SK-N-SH (cell line): ENCODE results near the gene PORCN.

Experiments
- EZH2phosphoT487 ChIP-seq: fragments of 200-600 bp; sonication (generic); IDR thresholded peaks from 2 replicates; pipeline ENCODE4 v1.6.1; 2017; ENCODE audit warnings: low read depth, mixed run types, mild to moderate bottlenecking, antibody characterized with exemption, moderate library complexity, borderline replicate concordance
- POLR2AphosphoS5 ChIP-seq: IDR thresholded peaks from 2 replicates; pipeline ENCODE4 v1.6.1; 2012; ENCODE audit warnings: low read depth, low read length
- TEAD4 ChIP-seq: IDR thresholded peaks from 2 replicates; pipeline ENCODE4 v1.4.0; 2012; ENCODE audit warnings: mild to moderate bottlenecking, borderline replicate concordance; ENCODE audit not compliant: insufficient read depth
- TF ChIP-seq, protein P1 (sequence below): fragments of 200-600 bp; sonication (generic); IDR thresholded peaks from 2 replicates; pipeline ENCODE4 v1.6.1; 2017; ENCODE audit warnings: antibody characterized with exemption, mild to moderate bottlenecking, moderate library complexity
- TF ChIP-seq, protein P2 (sequence below): fragments of 150-350 bp; IDR thresholded peaks from 2 replicates; pipeline ENCODE4 v1.6.1; 2017; ENCODE audit warnings: antibody characterized with exemption, low read length, low read depth, borderline replicate concordance
- TF ChIP-seq, protein P3 (sequence below): IDR thresholded peaks from 2 replicates; pipeline ENCODE4 v1.4.0; 2012; ENCODE audit warnings: low read depth

DNA sequence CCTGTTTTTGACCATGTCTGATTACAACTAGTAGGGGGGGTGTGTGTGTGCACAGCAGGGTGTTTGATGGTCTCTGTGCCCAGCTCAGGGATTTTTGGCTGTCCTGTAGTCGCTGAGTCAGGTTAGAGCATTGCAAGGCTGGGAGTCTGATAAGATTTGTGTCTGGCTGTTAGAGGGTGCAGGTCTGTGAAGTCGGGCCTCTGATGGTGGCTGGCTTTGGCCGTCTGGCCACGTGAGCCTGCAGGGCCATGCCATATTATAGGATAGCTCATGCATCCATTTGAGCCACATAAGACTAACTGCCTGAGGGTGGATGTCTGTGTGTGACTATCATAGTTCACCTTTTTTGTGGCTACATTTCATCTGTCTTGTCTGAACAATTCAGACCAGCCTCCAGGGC lies 4.9 kb downstream of the PORCN start:
- TF ChIP-seq POLR2AphosphoS5 (no peak), TEAD4 (no peak), EZH2phosphoT487 (no peak)
- TF ChIP-seq, protein P1, sequence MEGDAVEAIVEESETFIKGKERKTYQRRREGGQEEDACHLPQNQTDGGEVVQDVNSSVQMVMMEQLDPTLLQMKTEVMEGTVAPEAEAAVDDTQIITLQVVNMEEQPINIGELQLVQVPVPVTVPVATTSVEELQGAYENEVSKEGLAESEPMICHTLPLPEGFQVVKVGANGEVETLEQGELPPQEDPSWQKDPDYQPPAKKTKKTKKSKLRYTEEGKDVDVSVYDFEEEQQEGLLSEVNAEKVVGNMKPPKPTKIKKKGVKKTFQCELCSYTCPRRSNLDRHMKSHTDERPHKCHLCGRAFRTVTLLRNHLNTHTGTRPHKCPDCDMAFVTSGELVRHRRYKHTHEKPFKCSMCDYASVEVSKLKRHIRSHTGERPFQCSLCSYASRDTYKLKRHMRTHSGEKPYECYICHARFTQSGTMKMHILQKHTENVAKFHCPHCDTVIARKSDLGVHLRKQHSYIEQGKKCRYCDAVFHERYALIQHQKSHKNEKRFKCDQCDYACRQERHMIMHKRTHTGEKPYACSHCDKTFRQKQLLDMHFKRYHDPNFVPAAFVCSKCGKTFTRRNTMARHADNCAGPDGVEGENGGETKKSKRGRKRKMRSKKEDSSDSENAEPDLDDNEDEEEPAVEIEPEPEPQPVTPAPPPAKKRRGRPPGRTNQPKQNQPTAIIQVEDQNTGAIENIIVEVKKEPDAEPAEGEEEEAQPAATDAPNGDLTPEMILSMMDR: no peak
- TF ChIP-seq, protein P2, sequence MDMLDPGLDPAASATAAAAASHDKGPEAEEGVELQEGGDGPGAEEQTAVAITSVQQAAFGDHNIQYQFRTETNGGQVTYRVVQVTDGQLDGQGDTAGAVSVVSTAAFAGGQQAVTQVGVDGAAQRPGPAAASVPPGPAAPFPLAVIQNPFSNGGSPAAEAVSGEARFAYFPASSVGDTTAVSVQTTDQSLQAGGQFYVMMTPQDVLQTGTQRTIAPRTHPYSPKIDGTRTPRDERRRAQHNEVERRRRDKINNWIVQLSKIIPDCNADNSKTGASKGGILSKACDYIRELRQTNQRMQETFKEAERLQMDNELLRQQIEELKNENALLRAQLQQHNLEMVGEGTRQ: no peak
- TF ChIP-seq, protein P3, sequence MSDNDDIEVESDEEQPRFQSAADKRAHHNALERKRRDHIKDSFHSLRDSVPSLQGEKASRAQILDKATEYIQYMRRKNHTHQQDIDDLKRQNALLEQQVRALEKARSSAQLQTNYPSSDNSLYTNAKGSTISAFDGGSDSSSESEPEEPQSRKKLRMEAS: no peak
